ENCODE data around the gene FBXL17. TPM values are rescaled to one million over a fixed set of nuclear protein-coding genes. Genes with fewer than 3 reads are reported as not detected.

FBXL17 gene
- total RNA-seq, 4 donors from 2014 or later: 11.5 to 28.6 (median 19.9) TPM

- H3K27ac ChIP-seq: no peak overlapping the region
- H3K27me3 ChIP-seq: no peaks in the 10 kb centered on the region
- H3K4me1 ChIP-seq: no peaks in the 10 kb centered on the region
- no peaks in the 10 kb centered on the region for H3K36me3 ChIP-seq
- TF ChIP-seq POLR2A (IDR thresholded peaks at IDR 0.05): no peak
- no peak for TF ChIP-seq CTCF (IDR thresholded peaks at IDR 0.05)
- H3K4me3 ChIP-seq: no peak overlapping the region
- DNase-seq: no peak
- H3K9me3 ChIP-seq: no peaks in the 10 kb centered on the region
- intact Hi-C loops (cut with DNase I; ENCODE audit: low total_unique reads): no loop called here
Observed at GRCh38 chr5:108094800-108095199, 287.1 kb downstream of the FBXL17 start.

- H3K36me3 ChIP-seq: no peaks in the 10 kb centered on the region
- intact Hi-C loops (cut with DNase I; ENCODE audit: low total_unique reads): no loop called here
- H3K27ac ChIP-seq: no peak overlapping the region
- H3K4me1 ChIP-seq: no peaks in the 10 kb centered on the region
- no peak for DNase-seq
- H3K4me3 ChIP-seq: no peak overlapping the region
- TF ChIP-seq CTCF (IDR thresholded peaks at IDR 0.05) (peak in 1 of 4 experiments; percentile 9), POLR2A (IDR thresholded peaks at IDR 0.05) (no peak)
- H3K9me3 ChIP-seq: no peaks in the 10 kb centered on the region
- H3K27me3 ChIP-seq: no peaks in the 10 kb centered on the region
Observed at GRCh38 chr5:108093186-108093585, 288.7 kb downstream of the FBXL17 start.

- TF ChIP-seq POLR2A (IDR thresholded peaks at IDR 0.05): no peak
- no peak for TF ChIP-seq CTCF (IDR thresholded peaks at IDR 0.05)
Observed at GRCh38 chr5:108090946-108091345, 291.0 kb downstream of the FBXL17 start.

GRCh38 chr5:108084105-108084504, 297.8 kb downstream of the FBXL17 start:
- Histone ChIP-seq H3K27ac (no peak overlapping the region), H3K9me3 (no peaks in the 10 kb centered on the region), H3K4me3 (no peak overlapping the region), H3K4me1 (no peaks in the 10 kb centered on the region), H3K27me3 (no peaks in the 10 kb centered on the region), H3K36me3 (no peaks in the 10 kb centered on the region)
- intact Hi-C loops (cut with DNase I; ENCODE audit: low total_unique reads): no loop called here
- no peak for TF ChIP-seq POLR2A (IDR thresholded peaks at IDR 0.05)
- no peak for TF ChIP-seq CTCF (IDR thresholded peaks at IDR 0.05)
- no peak for DNase-seq

More at GRCh38 chr5:108090946-108091345, 291.0 kb downstream of the FBXL17 start:
- Histone ChIP-seq H3K4me3 (no peak overlapping the region), H3K9me3 (no peaks in the 10 kb centered on the region), H3K4me1 (no peaks in the 10 kb centered on the region), H3K27me3 (no peaks in the 10 kb centered on the region), H3K27ac (no peak overlapping the region), H3K36me3 (no peaks in the 10 kb centered on the region)
- DNase-seq: no peak
- intact Hi-C loops (cut with DNase I; ENCODE audit: low total_unique reads): no loop called here

GRCh38 chr5:108083232-108083631, 298.7 kb downstream of the FBXL17 start:
- intact Hi-C loops (cut with DNase I; ENCODE audit: low total_unique reads): no loop called here
- DNase-seq: no peak
- Histone ChIP-seq H3K4me3 (no peak overlapping the region), H3K9me3 (no peaks in the 10 kb centered on the region), H3K27me3 (no peaks in the 10 kb centered on the region), H3K4me1 (no peaks in the 10 kb centered on the region), H3K36me3 (no peaks in the 10 kb centered on the region), H3K27ac (no peak overlapping the region)
- no peak for TF ChIP-seq POLR2A (IDR thresholded peaks at IDR 0.05)
- no peak for TF ChIP-seq CTCF (IDR thresholded peaks at IDR 0.05)
